Measurements from ENCODE around the gene ZNF512B. TPM values are rescaled to one million over a fixed set of nuclear protein-coding genes. Genes with fewer than 3 reads are reported as not detected.
A peak's percentile ranks its signal among the peaks of the same experiment; 100 is the strongest.

ZNF512B gene
- total RNA-seq, 1 experiment from 2014 or later = 58.1 TPM

GRCh38 chr20:63968136-63968927 lies 1.4 kb downstream of the ZNF512B start:
- DNase-seq = no peak
- H3K36me3 Mint-ChIP-seq (ENCODE audit: insufficient read depth, unreplicated experiment) = peaks cover 53% of the 10 kb centered on the region
- BruUV-seq (replicated peaks) = no TSS peak
- H3K27me3 Mint-ChIP-seq (ENCODE audit: unreplicated experiment) = no peaks in the 10 kb centered on the region
- CTCF ChIA-PET = interaction anchor here (0.6 kb wide), 1 partner anchor 326 kb away, joined by 4 read pairs; no protein-coding TSS in a partner anchor
- peaks cover 20% of the 10 kb centered on the region for H3K4me1 Mint-ChIP-seq (ENCODE audit: low read depth, unreplicated experiment)
- no peak for TF ChIP-seq CTCF (IDR thresholded peaks at IDR 0.05; ENCODE audit: unreplicated experiment)
- H3K4me3 Mint-ChIP-seq (ENCODE audit: low read depth, unreplicated experiment) = peak overlapping the region; percentile 80
- H3K9me3 Mint-ChIP-seq (ENCODE audit: low read depth, unreplicated experiment) = no peaks in the 10 kb centered on the region
- intact Hi-C loops (cut with micrococcal nuclease; ENCODE audit: unreplicated experiment) = no loop called here
- H3K27ac Mint-ChIP-seq (ENCODE audit: unreplicated experiment) = peak overlapping the region; percentile 68

- CTCF ChIA-PET = no interaction called here
- Mint-ChIP-seq H3K4me1 (ENCODE audit: low read depth, unreplicated experiment) (peaks cover 12% of the 10 kb centered on the region), H3K36me3 (ENCODE audit: insufficient read depth, unreplicated experiment) (peaks cover 51% of the 10 kb centered on the region), H3K9me3 (ENCODE audit: low read depth, unreplicated experiment) (no peaks in the 10 kb centered on the region), H3K4me3 (ENCODE audit: low read depth, unreplicated experiment) (peak overlapping the region; percentile 80), H3K27ac (ENCODE audit: unreplicated experiment) (peak overlapping the region; percentile 68), H3K27me3 (ENCODE audit: unreplicated experiment) (no peaks in the 10 kb centered on the region)
- no peak for DNase-seq
- BruUV-seq (replicated peaks) = no TSS peak
- intact Hi-C loops (cut with micrococcal nuclease; ENCODE audit: unreplicated experiment) = no loop called here
- no peak for TF ChIP-seq CTCF (IDR thresholded peaks at IDR 0.05; ENCODE audit: unreplicated experiment)
Measured at GRCh38 chr20:63967330-63968135, 2.2 kb downstream of the ZNF512B start.

- no TSS peak for BruUV-seq (replicated peaks)
- Mint-ChIP-seq H3K9me3 (ENCODE audit: low read depth, unreplicated experiment) (no peaks in the 10 kb centered on the region), H3K4me3 (ENCODE audit: low read depth, unreplicated experiment) (no peak overlapping the region), H3K27me3 (ENCODE audit: unreplicated experiment) (no peaks in the 10 kb centered on the region), H3K27ac (ENCODE audit: unreplicated experiment) (no peak overlapping the region), H3K36me3 (ENCODE audit: insufficient read depth, unreplicated experiment) (peaks cover 51% of the 10 kb centered on the region), H3K4me1 (ENCODE audit: low read depth, unreplicated experiment) (peaks cover 9% of the 10 kb centered on the region)
- CTCF ChIA-PET = no interaction called here
- intact Hi-C loops (cut with micrococcal nuclease; ENCODE audit: unreplicated experiment) = no loop called here
- DNase-seq = no peak
- TF ChIP-seq CTCF (IDR thresholded peaks at IDR 0.05; ENCODE audit: unreplicated experiment) = no peak
Measured at GRCh38 chr20:63966944-63967322, 2.8 kb downstream of the ZNF512B start.

GRCh38 chr20:63966172-63966943 lies 3.4 kb downstream of the ZNF512B start:
- H3K27ac Mint-ChIP-seq (ENCODE audit: unreplicated experiment) = no peak overlapping the region
- no peaks in the 10 kb centered on the region for H3K9me3 Mint-ChIP-seq (ENCODE audit: low read depth, unreplicated experiment)
- intact Hi-C loops (cut with micrococcal nuclease; ENCODE audit: unreplicated experiment) = no loop called here
- BruUV-seq (replicated peaks) = no TSS peak
- CTCF ChIA-PET = no interaction called here
- peaks cover 9% of the 10 kb centered on the region for H3K4me1 Mint-ChIP-seq (ENCODE audit: low read depth, unreplicated experiment)
- TF ChIP-seq CTCF (IDR thresholded peaks at IDR 0.05; ENCODE audit: unreplicated experiment) = no peak
- H3K27me3 Mint-ChIP-seq (ENCODE audit: unreplicated experiment) = no peaks in the 10 kb centered on the region
- no peak for DNase-seq
- no peak overlapping the region for H3K4me3 Mint-ChIP-seq (ENCODE audit: low read depth, unreplicated experiment)
- H3K36me3 Mint-ChIP-seq (ENCODE audit: insufficient read depth, unreplicated experiment) = peaks cover 56% of the 10 kb centered on the region

Data from Calu3 (cell line).